Ovary (tissue), 9 donors: Measurements from ENCODE around the gene ACACB. TPM values are rescaled to one million over a fixed set of nuclear protein-coding genes. Genes with fewer than 3 reads are reported as not detected.

ENCODE experiments used
- DNase-seq, 5 donors: peaks; one replicate each; pipeline ENCODE4 v3.0.0-alpha.2; 2019 to 2020
- H3K27ac ChIP-seq, 2 donors: fragments of 200-600 bp; one replicate each; pipeline versions ENCODE4 v1.5.1 to v1.8.0; 2019 to 2022
- H3K27me3 ChIP-seq: fragments of 200-600 bp; one replicate; pipeline ENCODE4 v1.8.0; 2022
- H3K36me3 ChIP-seq: fragments of 200-600 bp; sonication (generic); one replicate; pipeline ENCODE4 v1.5.1; 2019
- H3K4me1 ChIP-seq: one replicate; pipeline ENCODE4 v1.8.1; 2013; ENCODE audit warnings: mild to moderate bottlenecking, moderate library complexity; ENCODE audit not compliant: insufficient read depth
- H3K4me3 ChIP-seq: fragments of 200-600 bp; sonication (generic); one replicate; pipeline ENCODE4 v1.5.1; 2017
- H3K9me3 ChIP-seq, 2 donors: fragments of 200-600 bp in 1 of 2; sonication (generic) in 1 of 2; one replicate each; pipeline versions ENCODE4 v1.5.1 to v1.8.1; 2013 to 2019; ENCODE audit warnings: mild to moderate bottlenecking in 1 of 2, moderate library complexity in 1 of 2
- CTCF ChIP-seq, 3 donors: fragments of 450-650 bp in 2 of 3; fragments of 200-600 bp in 1 of 3; IDR thresholded peaks; one replicate each; pipeline versions ENCODE4 v1.5.1 to v1.8.0; 2016 to 2022; ENCODE audit warnings: antibody characterized with exemption in 3 of 3, mild to moderate bottlenecking in 1 of 3
- EP300 ChIP-seq: sonication (generic); formaldehyde crosslinking; IDR thresholded peaks from one replicate; pipeline ENCODE4 v1.6.1; 2017; ENCODE audit warnings: antibody characterized with exemption
- POLR2A ChIP-seq: fragments of 450-650 bp; IDR thresholded peaks from one replicate; pipeline ENCODE4 v1.6.1; 2017; ENCODE audit warnings: antibody characterized with exemption, mild to moderate bottlenecking, moderate library complexity
- WGBS, 3 donors: extraction: QIAGEN DNeasy Blood & Tissue Kit in 1 of 3; methylation state at CpG; one replicate each; pipeline versions ENCODE4 v1.1.5 to v1.1.7; 2013 to 2017; 5-methylcytosine and 5-hydroxymethylcytosine counted together
- intact Hi-C, 4 donors: fragments of 100-400 bp; cut with DNase I; formaldehyde crosslinking; loops; one replicate each; pipeline versions ENCODE4 v1.11.0 to v1.15.1; 2022 to 2023
- polyA plus RNA-seq, 2 donors: library from polyadenylated mRNA; stranded (reverse); fragments of 200-250 nt in 1 of 2; fragments of 350-450 nt in 1 of 2; fragmentation: Illumina TruSeq in 1 of 2; extraction: RNeasy Lipid Tissue Mini Kit (QIAGEN cat#74804) in 1 of 2; gene quantifications; one replicate each; pipeline ENCODE4 v1.2.3, GENCODE V29; 2013 to 2014
- total RNA-seq, 7 donors: library from RNA; depleted of rRNA in 2 of 7; stranded (reverse); fragments of >200 nt in 2 of 7; fragmentation: NEBNext Ultra II Directional in 3 of 7; extraction: Animal tissue kit (Norgen Biotek cat#: 25700) in 3 of 7; gene quantifications; one replicate each; pipeline versions ENCODE4 v1.1.0 to v1.2.4, GENCODE V29; 2016 to 2023
- donor health status: DM: no; HTN: no; CAD: no; lungs with moderate emphysema.
- donor health status: DM: no; HTN: no; CAD: no.
- donor health status: Bipolar disorder and iron deficiency.
- donor health status: DM: yes; HTN: yes; CAD: no.
- donor health status: DM: no; HTN: no; CAD: no.
- donor health status: DM: yes; HTN: yes; CAD: no.

The ACACB gene
- total and polyA plus RNA-seq, 9 donors, result 20.5 to 56.5 (median 40.4) TPM

- H3K36me3 ChIP-seq, result no peaks in the 10 kb centered on the region
- intact Hi-C loops, result no loop called here
- no peaks in the 10 kb centered on the region for H3K27me3 ChIP-seq
- H3K4me1 ChIP-seq, result peaks cover 12% of the 10 kb centered on the region
- H3K4me3 ChIP-seq, result no peak overlapping the region
- no peak for DNase-seq
- H3K27ac ChIP-seq, result no peak overlapping the region
- WGBS, 3 donors, result 93 to 96% (median 95%) methylated on average over 4 of the region's 4 CpGs
- H3K9me3 ChIP-seq, result no peaks in the 10 kb centered on the region
- TF ChIP-seq POLR2A (no peak), EP300 (no peak), CTCF (IDR thresholded peaks at IDR 0.05) (no peak)
Observed at GRCh38 chr12:109151457-109151856, 35.1 kb downstream of the ACACB start.

- peak in 4 of 5 donors; percentile 32 to 49 (median 40) for DNase-seq
- 24 to 33% (median 26%) methylated on average over 18 of the region's 18 CpGs for WGBS, 3 donors
- peaks cover 22% of the 10 kb centered on the region for H3K4me1 ChIP-seq
Observed at GRCh38 chr12:109153821-109154441, 37.5 kb downstream of the ACACB start.

GRCh38 chr12:109154451-109155438 is 38.4 kb downstream of the ACACB start:
- no peak for TF ChIP-seq EP300
- TF ChIP-seq CTCF (IDR thresholded peaks at IDR 0.05), result no peak
- TF ChIP-seq POLR2A, result peak; percentile 31
- peaks cover 23% of the 10 kb centered on the region for H3K4me1 ChIP-seq

More at GRCh38 chr12:109153821-109154441, 37.5 kb downstream of the ACACB start:
- intact Hi-C loops, result loop anchor here in 1 of 4 donors (2.0 kb wide), 1 partner anchor 43 kb away; no protein-coding TSS in a partner anchor
- Histone ChIP-seq H3K27ac (peak overlapping the region; percentile 9 to 70), H3K36me3 (no peaks in the 10 kb centered on the region), H3K27me3 (no peaks in the 10 kb centered on the region), H3K9me3 (no peaks in the 10 kb centered on the region), H3K4me3 (peak overlapping the region; percentile 52)
- TF ChIP-seq POLR2A (no peak), CTCF (IDR thresholded peaks at IDR 0.05) (no peak), EP300 (peak; percentile 36)

GRCh38 chr12:109156036-109156435 is 39.6 kb downstream of the ACACB start:
- DNase-seq, result no peak
- 95 to 99% (median 98%) methylated on average over 5 of the region's 5 CpGs for WGBS, 3 donors
- TF ChIP-seq EP300 (no peak), CTCF (IDR thresholded peaks at IDR 0.05) (no peak), POLR2A (no peak)
- intact Hi-C loops, result loop anchor here in 1 of 4 donors (5.0 kb wide), 1 partner anchor 44 kb away; no protein-coding TSS in a partner anchor
- no peaks in the 10 kb centered on the region for H3K27me3 ChIP-seq
- peak overlapping the region; percentile 1 for H3K4me3 ChIP-seq
- H3K4me1 ChIP-seq, result peaks cover 25% of the 10 kb centered on the region
- H3K36me3 ChIP-seq, result no peaks in the 10 kb centered on the region
- H3K9me3 ChIP-seq, result no peaks in the 10 kb centered on the region
- no peak overlapping the region for H3K27ac ChIP-seq

More at GRCh38 chr12:109154451-109155438, 38.4 kb downstream of the ACACB start:
- no peaks in the 10 kb centered on the region for H3K36me3 ChIP-seq
- no peaks in the 10 kb centered on the region for H3K27me3 ChIP-seq
- no peaks in the 10 kb centered on the region for H3K9me3 ChIP-seq
- intact Hi-C loops, result loop anchor here in 2 of 4 donors (2.0 to 5.0 kb wide), 2 partner anchors 42 to 44 kb away; no protein-coding TSS in a partner anchor
- WGBS, 3 donors, result 1% methylated on average over 55 to 61 of the region's 61 CpGs
- peak overlapping the region; percentile 52 for H3K4me3 ChIP-seq
- peak overlapping the region; percentile 46 to 70 for H3K27ac ChIP-seq
- peak; percentile 83 to 91 (median 88) for DNase-seq
